Measurements from ENCODE around the gene IER3. TPM values are rescaled to one million over a fixed set of nuclear protein-coding genes. Genes with fewer than 3 reads are reported as not detected.
A peak's percentile ranks its signal among the peaks of the same experiment; 100 is the strongest.

IER3 gene
- total and polyA plus RNA-seq, 2 of the 13 experiments (the other 11 are each of a cell fraction or from before 2014, with no cell fraction given) = 51.1 to 131 TPM

GRCh38 chr6:30742316-30743098 lies 1.8 kb downstream of the IER3 start, which contains the start of gene FLOT1 (continued):
- TF ChIP-seq ZNF639 (CRISPR knock-in tag; conservative IDR thresholded peaks at IDR 0.05) = peak; percentile 47; the same call in 1 of the 2 replicates
- peak; percentile 66 for TF ChIP-seq FLYWCH1 (CRISPR knock-in tag; IDR thresholded peaks at IDR 0.05)
- peak; percentile 92 for TF ChIP-seq ZBTB7A (CRISPR knock-in tag; IDR thresholded peaks at IDR 0.05)
- no peak for TF ChIP-seq TBP (CRISPR knock-in tag; IDR thresholded peaks at IDR 0.05)
- TF ChIP-seq ZNF335 (CRISPR knock-in tag; IDR thresholded peaks at IDR 0.05) = peak; percentile 74
- no peak for TF ChIP-seq CHD4 (IDR thresholded peaks at IDR 0.05; ENCODE audit: borderline replicate concordance, low read length)
- TF ChIP-seq ARNTL (CRISPR knock-in tag; IDR thresholded peaks at IDR 0.05) = no peak; the same call in 1 of the 2 replicates
- TF ChIP-seq ZNF292 (CRISPR knock-in tag; IDR thresholded peaks at IDR 0.05; ENCODE audit: borderline replicate concordance, low read depth) = peak; percentile 14
- TF ChIP-seq ZNF446 (CRISPR knock-in tag; IDR thresholded peaks at IDR 0.05) = peak; percentile 95
- peak; percentile 97 for TF ChIP-seq PATZ1 (CRISPR knock-in tag; IDR thresholded peaks at IDR 0.05)
- TF ChIP-seq MXD1 (CRISPR knock-in tag; IDR thresholded peaks at IDR 0.05) = peak; percentile 84
- no peak; the same call in 1 of the 2 replicates for TF ChIP-seq ELF4 (CRISPR knock-in tag; IDR thresholded peaks at IDR 0.05; ENCODE audit: borderline replicate concordance)
- TF ChIP-seq HOXD1 (CRISPR knock-in tag; IDR thresholded peaks at IDR 0.05) = peak; percentile 3
- no peak for TF ChIP-seq TCF7L2 (IDR thresholded peaks at IDR 0.05; ENCODE audit: low read depth, low read length)
- TF ChIP-seq REL (CRISPR knock-in tag; conservative IDR thresholded peaks at IDR 0.05) = peak; percentile 100
- 0 out of 2 replicates have a peak, but pooled peaks have one; percentile 6 for TF ChIP-seq BRCA1 (CRISPR knock-in tag; IDR thresholded peaks at IDR 0.05)
- peak; percentile 97 for TF ChIP-seq HOXA7 (CRISPR knock-in tag; IDR thresholded peaks at IDR 0.05)
- TF ChIP-seq ZNF275 (CRISPR knock-in tag; IDR thresholded peaks at IDR 0.05; ENCODE audit: borderline replicate concordance) = peak; percentile 89; the same call in 1 of the 2 replicates
- peak; percentile 45 for TF ChIP-seq MNT (IDR thresholded peaks at IDR 0.05)
- TF ChIP-seq SNAI1 (CRISPR knock-in tag; IDR thresholded peaks at IDR 0.05; ENCODE audit: borderline replicate concordance) = peak; percentile 78; the same call in 1 of the 2 replicates
- TF ChIP-seq GATA4 (IDR thresholded peaks at IDR 0.05; ENCODE audit: borderline replicate concordance, low read depth) = peak; percentile 82
- peak; percentile 12; the same call in 1 of the 2 replicates for TF ChIP-seq ATF5 (CRISPR knock-in tag; IDR thresholded peaks at IDR 0.05; ENCODE audit: low read depth)
